GM19395 (cell line): Measurements from ENCODE around the gene FIGNL2.
"Not testable (repeated sequence)": the region's sequence is repeated elsewhere in the genome, so short reads cannot be mapped to it uniquely, and the experiment has no call there.

Source experiments
- ATAC-seq: cut with Tn5 transposase; IDR thresholded peaks from one replicate; pipeline ENCODE4 v1.9.1; 2021; ENCODE audit warnings: mild to moderate bottlenecking, moderate library complexity; ENCODE audit not compliant: unreplicated experiment

FIGNL2 gene

DNA sequence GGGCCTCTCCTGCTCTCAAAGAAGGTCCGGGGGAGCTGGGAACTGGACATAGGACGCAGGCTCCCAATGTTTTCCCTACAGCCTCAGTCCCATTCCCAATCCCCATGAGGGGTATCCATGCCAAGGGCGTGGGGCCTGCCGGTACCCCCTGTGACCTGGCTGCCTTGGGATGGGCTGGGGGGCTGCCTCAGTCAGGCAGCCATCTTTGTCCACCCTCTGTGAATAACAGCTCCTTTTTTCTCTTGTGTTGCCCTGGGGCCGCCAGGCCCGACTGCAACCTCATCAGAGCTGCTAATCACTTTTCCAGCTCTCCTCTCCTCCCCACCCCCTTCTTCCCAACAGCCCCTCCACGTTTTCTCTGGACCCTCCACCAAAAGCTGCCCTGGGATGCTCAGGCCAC lies 11.2 kb downstream of the FIGNL2 start:
- ATAC-seq = no peak

DNA sequence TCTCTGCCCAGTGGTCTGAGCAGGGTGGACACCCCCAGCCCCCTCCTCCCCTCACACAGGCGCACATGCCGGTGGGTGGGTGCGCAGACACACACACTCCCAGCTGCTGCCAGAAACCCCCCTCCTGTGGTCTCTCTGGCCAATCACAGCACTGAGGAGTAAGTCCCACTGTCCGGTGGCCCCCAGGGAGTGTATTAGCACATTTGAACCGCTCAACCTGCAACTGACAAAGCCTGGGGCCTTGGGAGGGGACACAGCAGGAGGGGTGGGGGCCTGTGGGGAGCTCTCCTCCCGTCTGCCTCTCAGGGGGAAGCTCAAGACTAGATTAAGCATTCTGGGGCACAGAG lies 11.7 kb downstream of the FIGNL2 start:
- ATAC-seq = no peak

DNA sequence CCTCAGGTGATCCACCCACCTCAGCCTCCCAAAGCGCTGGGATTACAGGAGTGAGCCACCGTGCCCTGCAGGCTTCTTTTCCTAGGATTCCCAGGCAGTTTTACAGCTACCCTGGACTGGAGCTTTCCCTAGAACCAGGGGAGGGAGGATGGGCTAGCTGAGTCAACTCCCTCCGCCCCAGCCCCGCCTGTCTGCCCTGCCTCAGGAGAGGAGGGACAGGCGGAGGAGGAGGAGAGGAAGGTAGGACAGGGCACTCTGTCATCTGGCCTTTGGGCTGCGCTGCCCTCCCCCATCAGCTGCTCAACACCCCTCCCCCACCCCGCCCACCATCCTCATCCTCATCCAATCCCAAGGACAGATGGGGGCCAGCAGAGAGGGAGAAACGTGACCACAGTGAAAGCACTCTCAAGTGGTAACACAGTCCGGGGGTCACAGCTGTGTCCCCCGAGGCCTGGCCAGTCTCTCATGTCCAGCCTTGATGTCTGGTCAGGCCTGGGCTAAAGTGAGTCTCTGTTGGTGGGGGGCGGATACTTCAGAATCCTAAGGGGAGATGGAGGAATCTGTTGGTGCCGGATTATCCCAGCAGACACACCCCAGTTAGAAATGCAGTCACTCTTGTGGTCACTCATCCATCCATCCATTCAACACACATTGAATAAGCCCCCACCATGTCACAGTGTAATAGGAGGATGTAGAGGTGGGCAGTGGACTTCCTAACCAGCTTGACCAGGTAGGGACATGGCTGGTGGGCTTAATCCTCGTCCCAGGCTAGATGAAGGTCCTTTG lies 12.3 kb downstream of the FIGNL2 start:
- ATAC-seq = no peak

DNA sequence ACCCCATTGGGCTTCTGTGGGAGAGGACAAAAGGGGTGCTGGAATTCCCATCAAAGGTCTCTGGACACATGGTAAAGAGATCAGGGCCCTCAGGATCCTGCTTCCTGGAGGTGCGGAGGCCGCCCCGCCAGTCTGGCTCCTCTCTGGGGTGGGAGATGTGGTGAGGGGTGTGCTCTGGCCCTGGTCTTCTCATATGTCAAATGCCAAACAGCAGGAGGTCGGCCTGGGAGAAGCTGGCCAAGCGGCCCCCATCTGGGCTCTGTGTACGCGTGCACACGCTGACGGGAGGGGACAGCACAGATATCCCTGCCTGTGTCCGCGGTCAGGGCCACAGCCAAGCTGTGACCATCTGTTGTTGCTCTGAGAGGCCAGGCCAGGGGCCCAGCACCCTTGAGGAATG lies 14.1 kb downstream of the FIGNL2 start:
- no peak for ATAC-seq

DNA sequence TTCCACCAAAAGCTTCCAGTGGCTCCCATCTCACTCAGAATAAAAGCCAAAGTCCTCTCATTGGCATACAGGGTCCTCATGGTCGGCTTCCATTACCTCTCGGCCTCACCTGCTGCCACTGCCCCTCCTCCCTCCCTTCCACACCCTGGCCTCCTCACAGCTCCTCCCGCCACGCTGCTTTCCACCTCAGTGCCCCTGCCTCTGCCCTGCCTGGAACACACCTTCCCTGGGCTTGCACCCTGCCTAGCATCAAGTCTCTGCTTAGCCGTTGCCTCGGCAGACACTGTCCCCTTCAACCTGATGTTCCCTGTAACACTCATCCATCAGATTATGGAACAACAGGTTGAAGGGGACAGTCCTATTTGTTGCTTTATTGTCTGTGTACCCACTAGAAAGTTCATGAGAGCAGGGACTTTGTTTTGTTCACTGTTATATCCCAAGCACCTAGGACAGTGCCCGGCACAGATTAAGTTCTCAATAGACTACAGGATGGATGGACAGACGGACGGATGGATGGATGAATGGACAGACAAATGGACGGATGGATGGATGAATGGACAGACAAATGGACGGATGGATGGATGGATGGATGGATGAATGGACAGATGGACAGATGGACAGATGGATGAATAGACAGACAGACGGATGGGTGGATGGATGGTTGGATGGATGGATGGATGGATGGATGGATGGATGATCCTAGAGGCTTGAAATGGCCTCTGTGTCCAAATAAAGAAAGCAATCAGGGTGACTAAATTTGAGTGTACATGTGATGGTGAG lies 14.9 kb downstream of the FIGNL2 start:
- ATAC-seq = no peak

DNA sequence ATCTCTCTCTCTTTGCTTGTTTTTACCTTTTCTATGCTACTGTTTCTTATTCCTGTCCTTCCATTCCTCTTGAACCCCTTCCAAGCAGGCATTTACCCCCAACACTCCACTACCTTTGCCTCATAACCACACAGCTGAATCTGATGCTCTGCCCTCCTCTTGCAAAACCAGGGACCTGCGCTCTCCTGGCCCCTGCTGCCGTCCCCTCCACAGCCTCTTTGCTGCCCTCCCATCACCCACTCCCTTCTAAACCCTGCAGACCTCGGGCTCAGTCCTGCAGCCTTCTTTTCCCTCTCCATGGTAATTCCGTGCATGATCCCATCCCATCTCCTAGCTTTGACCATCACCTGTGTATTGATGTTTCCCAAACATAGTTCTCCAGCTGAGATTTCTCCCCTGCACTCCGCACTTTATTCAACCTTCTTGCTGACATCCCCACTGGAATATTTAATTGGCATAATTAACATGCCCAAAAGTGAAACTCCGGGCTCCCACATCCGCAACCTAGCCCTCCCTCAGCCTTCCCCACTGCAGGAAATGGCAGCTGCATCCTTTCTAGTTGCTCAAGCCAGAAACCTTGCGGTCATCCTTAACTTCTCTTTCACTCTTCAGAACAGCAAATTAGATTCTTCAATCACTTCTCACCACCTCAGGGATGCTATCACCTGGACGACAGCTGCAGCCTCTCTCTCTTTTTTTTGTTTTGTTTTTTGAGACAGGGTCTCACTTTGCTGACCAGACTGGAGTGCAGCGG lies 16.0 kb downstream of the FIGNL2 start:
- ATAC-seq = no peak

DNA sequence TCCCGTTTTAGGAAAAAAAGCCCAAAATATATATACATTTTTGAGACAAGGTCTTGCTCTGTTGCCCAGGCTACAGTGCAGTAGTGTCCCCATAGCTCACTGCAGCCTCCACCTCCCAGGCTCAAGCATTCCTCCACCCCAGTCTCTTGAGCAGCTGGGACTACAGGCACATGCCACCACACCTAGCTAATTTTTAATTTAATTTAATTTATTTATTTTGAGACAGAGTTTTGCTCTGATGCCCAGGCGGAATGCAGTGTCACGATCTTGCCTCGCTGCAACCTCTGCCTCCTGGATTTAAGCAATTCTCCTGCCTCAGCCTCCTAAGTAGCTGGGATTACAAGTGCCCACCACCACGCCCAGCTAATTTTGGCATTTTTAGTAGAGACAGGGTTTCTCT lies 16.7 kb downstream of the FIGNL2 start:
- not testable (repeated sequence) for ATAC-seq

DNA sequence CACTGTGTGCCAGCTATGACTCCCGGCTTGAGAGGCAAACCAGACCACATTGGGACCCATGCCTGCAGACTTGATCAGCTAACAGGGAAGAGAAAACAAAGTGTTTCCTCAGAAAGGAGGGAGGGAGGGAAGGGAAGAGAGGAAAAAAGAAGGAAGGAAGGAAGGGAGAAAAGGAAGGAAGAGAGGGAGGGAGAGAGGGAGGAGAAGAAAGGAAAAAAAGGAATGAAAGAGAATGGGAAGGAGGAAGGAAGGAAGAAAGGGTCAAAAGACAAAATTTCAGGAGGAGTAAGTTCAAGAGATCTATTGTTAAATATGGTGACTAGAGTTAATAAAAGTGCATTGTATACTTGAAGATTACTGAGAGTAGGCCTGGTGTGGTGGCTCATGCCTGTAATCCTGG lies 18.9 kb downstream of the FIGNL2 start:
- ATAC-seq = no peak

DNA sequence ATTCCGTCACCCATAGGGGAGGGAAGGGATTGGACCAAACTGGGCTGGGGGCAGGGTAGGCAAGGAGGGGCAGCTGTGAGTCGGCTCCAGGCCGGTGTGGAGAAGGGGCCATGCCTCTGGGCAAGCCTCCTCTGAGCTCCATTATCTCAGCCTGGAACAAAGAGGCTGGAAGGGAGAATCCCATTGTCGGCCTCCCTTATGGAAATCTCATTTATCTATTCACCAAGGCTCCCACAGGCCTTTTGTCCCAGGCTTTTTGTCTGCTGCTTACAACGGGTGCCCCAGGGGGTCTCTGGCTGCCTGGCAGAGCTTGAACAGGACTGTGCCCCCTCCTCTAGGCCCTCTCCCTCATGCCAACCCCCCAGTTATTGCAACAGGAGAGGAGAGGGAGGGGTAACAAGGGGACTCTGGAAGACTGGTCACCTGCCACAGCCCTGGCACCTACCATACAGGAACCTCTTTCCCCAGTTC lies 19.5 kb downstream of the FIGNL2 start:
- no peak for ATAC-seq

DNA sequence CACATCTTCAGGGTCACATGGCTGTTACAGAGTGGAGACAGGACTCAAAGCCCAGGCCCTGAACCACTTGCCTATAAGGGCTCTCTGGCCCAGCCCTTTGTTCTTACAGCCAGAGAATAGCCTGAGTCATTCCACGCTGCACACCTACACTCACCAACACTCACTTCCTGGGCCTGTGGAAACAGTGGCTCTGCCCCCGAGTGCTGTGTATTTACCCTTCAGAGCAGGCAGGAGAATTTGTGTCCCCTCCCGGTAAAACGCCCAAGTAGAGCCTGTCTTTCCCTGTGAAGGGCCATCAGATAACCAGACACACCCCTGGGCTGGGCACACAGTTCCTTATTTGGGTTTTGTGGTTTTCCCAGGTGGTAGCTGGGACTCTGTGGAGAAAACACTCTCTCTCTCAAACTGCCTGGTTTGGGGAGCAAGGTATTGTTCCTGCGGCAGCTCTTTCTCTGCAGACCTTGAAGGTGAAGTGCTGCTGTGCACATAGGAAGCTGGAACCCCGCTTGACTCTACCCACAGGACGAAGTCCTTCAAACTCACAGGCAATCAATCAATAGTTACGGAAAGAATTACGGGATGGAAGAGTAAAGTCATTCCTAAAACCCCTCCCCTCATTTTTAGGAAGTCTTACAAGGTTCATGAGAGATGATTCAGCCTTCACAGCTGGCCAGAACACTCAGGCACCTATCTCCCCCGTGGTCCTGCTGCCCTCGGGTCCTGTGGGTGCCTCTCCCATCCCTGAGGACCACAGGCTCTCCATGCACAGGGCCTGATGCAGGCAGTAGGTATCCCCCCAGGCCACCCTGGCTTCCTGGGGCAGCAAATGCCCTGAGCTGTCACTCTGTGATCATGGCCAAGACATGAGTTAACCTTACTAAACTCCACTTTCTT lies 20.3 kb downstream of the FIGNL2 start:
- no peak for ATAC-seq

DNA sequence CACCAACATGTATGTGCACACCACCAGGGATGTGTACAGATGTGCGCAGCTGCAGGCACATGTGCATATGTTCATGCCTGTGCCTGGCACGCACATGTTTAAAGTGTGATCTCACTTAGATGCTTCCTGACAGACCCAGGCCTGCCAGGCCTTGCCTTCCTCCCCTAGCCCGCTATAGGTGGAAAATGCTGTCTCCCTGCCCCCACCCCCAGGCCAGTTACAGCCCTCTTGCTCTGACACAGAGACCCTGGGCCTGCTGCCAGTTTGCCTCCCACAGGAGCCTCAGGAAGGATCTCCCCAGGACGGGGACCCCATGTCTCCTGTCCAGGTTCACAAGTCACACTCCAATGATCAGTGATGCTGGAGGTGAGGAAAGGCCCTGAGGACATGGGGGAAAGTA lies 21.6 kb downstream of the FIGNL2 start:
- no peak for ATAC-seq

DNA sequence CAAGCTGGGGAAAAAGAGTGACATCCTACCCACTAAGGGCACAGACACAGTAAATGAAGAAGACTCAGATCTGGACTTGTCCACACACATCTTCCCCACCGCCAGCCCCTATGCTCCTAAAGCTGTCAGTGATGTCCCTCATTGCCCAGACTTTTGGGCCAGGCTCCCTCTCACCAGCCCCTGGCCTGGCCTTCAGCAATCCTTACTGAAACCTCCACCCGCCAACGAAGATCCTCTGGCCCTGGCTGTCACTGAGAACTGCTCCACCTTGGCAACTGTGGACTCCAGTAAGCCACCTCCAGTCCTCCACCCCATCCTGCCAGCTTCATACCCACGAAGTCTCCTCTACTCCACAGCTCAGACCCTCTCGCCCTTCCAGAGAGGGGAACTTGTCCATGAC lies 23.3 kb downstream of the FIGNL2 start:
- no peak for ATAC-seq

DNA sequence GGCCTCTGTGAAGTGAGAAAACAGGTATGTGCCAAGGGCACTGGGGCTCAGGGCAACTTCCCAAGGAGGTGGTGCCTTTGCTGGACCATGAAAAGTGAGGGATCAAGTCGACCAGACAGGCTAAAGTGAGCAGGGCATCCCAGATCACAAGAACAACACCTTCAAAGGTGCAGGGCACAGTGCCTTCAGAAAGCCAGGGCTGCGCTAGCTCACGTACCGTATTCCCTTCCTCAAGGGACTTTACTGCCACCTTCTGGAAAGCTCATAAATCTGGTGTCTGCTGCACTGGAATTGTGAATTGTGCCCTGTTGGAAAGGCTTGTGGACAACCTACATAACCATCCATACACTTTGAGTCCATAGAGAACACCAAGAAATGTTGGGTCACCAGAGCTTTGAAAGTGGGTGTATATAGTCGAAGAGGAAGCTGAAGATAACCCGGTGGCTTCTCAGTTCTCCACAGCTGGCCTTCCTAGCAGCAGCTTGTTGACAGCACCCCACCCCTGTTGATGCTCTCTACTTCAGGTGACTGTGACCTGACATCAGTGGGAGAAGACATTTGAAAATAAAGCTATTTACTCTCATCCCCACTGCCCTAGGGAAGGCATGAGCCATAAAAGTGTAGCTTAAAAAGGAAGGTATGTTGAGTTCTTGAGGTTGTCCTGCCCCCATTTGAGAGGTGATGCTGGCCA lies 24.5 kb downstream of the FIGNL2 start:
- ATAC-seq = no peak

DNA sequence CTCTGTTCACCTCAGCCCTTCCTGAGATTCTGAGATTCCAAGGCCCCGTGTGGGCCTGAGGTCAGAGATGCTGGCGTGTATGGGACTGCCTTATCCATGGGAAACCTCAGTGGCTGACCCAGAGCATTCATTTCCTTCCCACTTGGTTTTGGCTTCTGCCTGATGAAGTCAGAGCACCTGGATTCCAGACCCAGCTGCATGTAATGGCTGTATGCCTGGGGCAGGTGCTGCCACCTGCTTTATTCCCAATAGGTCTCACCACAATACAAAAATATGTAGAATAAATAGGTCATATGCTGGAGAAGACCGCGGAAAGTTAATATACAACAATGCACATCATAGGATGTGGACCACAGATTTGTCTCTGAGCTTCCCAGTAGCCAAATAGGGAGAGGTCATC lies 25.6 kb downstream of the FIGNL2 start:
- ATAC-seq = no peak

DNA sequence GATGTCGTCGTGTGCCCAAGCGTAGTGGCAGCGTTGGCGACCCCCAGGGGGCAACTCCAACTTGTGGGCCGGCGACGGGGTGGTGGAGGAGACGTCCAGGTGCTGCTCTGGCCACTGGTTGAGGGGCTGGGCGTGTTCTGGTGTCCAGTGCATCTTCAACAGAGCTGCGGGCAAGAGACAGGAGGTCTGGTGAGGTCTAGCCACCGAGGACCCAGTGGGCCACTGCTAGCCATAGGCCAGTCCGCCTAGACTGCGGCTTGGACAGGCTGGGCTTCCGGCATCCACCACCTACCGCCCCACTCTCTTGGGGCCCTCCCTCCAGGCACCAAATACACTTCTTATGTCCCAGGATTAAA lies 26.3 kb downstream of the FIGNL2 start:
- no peak for ATAC-seq

DNA sequence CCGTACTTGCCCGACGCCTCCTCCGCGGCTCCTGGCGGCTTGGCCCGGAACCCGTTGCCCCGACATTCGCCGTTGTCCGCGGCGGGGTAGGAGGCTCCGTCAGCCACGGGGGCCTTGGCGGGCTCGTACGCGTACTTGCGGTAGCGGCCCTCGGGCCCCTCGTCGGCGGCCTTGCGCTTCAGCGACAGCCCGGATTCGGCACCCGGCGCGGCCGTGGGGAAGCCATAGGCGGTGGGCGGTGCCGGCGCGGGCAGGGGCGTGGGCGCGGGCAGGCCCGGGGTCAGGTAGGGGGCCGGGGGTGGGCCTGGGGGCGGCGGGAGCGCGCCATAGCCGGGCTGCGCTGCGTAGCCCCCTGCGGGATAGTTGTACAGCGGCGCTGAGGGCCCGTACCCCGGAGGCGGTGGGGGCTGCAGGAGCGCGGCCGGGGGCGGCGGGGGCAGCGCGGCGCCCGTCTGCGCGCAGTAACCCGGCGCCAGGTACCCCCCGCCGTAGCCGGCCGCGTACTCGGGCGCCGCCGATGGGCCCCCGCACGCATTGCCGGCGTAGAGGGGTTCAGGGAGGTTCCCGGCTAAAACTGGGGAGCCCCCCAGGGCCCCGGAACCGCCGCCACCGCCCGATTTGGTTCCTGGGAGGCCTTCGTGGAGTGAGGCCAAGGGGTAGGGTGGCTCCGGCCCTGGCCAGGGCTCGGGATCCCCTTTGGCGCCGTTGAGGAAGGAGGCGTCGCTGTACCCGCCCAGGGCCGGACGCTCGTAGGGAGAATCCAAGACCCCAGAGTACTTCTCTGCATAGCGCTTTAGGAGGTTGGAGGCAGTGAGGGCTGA lies 26.9 kb downstream of the FIGNL2 start:
- ATAC-seq = no peak

DNA sequence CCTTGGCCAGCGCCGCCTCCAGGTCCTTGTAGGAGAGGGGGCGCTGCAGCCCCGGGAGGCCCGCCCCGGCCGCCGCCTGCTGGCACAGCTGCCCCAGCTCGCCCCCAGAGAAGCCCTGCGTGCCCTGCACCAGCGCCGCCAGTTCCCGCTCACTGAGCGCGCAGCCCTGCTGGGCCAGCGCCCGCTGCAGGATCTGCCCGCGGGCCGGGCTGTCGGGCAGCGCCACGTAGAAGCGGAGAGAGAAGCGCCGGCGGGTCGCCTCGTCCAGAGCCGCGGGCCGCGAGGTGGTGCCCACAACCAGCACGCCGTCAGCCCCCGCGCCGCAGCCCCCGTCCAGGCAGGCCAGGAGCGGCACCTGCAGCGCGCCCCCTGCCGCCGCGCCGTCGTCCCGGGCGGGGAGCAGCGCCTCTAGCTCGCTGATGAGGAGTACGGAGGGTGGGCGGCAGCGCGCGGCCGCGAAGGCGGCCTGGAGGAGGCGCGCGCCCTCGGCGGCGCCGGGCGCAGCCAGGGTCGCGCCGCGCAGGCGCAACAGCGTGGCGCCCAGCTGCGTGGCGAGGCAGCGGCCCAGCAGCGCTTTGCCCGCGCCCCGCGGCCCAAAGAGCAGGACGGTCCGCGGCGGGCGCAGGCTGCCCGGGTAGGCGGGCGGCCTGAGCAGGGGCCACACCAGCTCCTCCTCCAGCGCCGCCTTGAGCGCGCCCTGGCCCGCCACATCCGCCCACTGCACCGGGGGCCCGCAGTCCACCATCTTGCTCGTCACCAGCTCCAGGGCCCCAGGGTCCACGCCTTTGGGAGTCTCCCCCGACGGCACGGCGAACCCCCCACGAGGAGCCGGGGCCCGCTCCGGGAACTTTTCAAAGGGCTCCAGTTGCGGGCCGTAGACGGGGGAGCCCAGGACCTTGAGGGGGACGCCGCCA lies 27.7 kb downstream of the FIGNL2 start:
- no peak for ATAC-seq
